Sigmoid colon (tissue), 4 donors: Measurements from ENCODE around the gene KRTAP9-9.
"Not testable (repeated sequence)": the region's sequence is repeated elsewhere in the genome, so short reads cannot be mapped to it uniquely, and the experiment has no call there.

Experiments used
- EP300 ChIP-seq, 4 donors: sonication (generic); formaldehyde crosslinking; IDR thresholded peaks; one replicate each; pipeline ENCODE4 v1.6.1; 2017; ENCODE audit warnings: antibody characterized with exemption in 4 of 4
- POLR2A ChIP-seq, 2 donors: fragments of 450-650 bp; IDR thresholded peaks; one replicate each; pipeline ENCODE4 v1.6.1; 2016; ENCODE audit warnings: antibody characterized with exemption in 2 of 2, mild to moderate bottlenecking in 2 of 2, moderate library complexity in 2 of 2

DNA sequence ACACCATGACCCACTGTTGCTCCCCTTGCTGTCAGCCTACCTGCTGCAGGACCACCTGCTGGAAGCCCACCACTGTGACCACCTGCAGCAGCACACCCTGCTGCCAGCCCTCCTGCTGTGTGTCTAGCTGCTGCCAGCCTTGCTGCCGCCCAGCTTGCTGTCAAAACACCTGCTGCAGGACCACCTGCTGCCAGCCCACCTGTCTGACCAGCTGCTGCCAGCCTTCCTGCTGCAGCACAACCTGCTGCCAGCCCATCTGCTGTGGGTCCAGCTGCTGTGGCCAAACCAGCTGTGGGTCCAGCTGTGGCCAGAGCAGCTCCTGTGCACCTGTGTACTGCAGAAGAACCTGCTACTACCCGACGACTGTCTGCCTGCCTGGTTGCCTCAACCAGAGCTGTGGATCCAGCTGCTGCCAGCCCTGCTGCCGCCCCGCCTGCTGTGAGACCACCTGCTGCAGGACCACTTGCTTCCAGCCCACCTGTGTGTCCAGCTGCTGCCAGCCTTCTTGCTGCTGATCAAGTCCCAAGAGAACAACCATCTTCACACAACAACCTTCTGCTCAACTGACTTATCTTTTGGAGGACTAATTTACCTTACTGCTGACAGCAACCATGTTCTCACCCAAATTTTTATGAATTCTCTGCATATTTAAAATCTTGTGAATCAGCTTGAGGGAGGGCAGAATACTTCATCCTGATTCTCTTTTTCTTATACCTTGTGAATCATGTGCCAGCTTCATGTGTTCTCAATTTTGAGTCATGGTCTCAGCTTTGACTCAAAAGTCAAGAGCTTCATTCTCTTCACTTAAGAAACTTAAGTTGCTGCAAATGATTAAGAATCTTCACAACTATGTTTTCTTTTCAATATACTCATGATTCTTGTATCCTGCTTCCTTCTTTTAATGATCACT is at the start of gene KRTAP9-9:
- TF ChIP-seq POLR2A, EP300 (IDR thresholded peaks at IDR 0.05): not testable (repeated sequence)
